RWPE2 (cell line): Measurements from ENCODE around the gene FAM162B.
"Not testable (repeated sequence)": the region's sequence is repeated elsewhere in the genome, so short reads cannot be mapped to it uniquely, and the experiment has no call there.

Experiments
- ATAC-seq: fragments of 200-7000 bp; cut with Tn5 transposase; 3 replicates; pipeline ENCODE4 v1.9.1; 2021; ENCODE audit warnings: low read depth
- DNase-seq: peaks from one replicate; pipeline ENCODE4 v3.0.0-alpha.2; 2020; ENCODE audit warnings: low spot score
- H3K27ac ChIP-seq: fragments of 450-650 bp; 2 replicates; pipeline ENCODE4 v1.5.1; 2017; ENCODE audit warnings: mild to moderate bottlenecking; ENCODE audit not compliant: poor library complexity, severe bottlenecking
- H3K27me3 ChIP-seq: fragments of 250-450 bp; sonication (Bioruptor Pico); 2 replicates; pipeline ENCODE4 v1.5.1; 2021; ENCODE audit warnings: mild to moderate bottlenecking, moderate library complexity; ENCODE audit not compliant: insufficient read depth, poor library complexity, severe bottlenecking
- H3K36me3 ChIP-seq: fragments of 250-450 bp; sonication (Bioruptor Pico); 2 replicates; pipeline ENCODE4 v1.5.1; 2020; ENCODE audit warnings: low read depth, mild to moderate bottlenecking, moderate library complexity
- H3K4me1 ChIP-seq: fragments of 250-450 bp; sonication (Bioruptor Pico); 2 replicates; pipeline ENCODE4 v1.5.1; 2021; ENCODE audit warnings: mild to moderate bottlenecking, moderate library complexity; ENCODE audit not compliant: insufficient read depth, poor library complexity, severe bottlenecking
- H3K4me3 ChIP-seq: fragments of 250-450 bp; sonication (Bioruptor Pico); 2 replicates; pipeline ENCODE4 v1.5.1; 2021; ENCODE audit warnings: mild to moderate bottlenecking, moderate library complexity; ENCODE audit not compliant: severe bottlenecking
- H3K9me3 ChIP-seq: fragments of 250-450 bp; sonication (Bioruptor Pico); 2 replicates; pipeline ENCODE4 v1.5.1; 2021; ENCODE audit warnings: mild to moderate bottlenecking, moderate library complexity; ENCODE audit not compliant: severe bottlenecking
- CTCF ChIP-seq: fragments of 450-650 bp; IDR thresholded peaks from one replicate; pipeline ENCODE4 v1.5.1; 2017; ENCODE audit warnings: mild to moderate bottlenecking, moderate library complexity; ENCODE audit not compliant: poor library complexity, severe bottlenecking

FAM162B gene

GRCh38 chr6:116705917-116706316 lies 59.6 kb downstream of the FAM162B start:
- no peak for ATAC-seq
- no peak for DNase-seq
- TF ChIP-seq CTCF, result no peak
- H3K36me3 ChIP-seq, result peaks cover 35% of the 10 kb centered on the region
- H3K27me3 ChIP-seq, result no peaks in the 10 kb centered on the region
- no peak overlapping the region for H3K4me3 ChIP-seq
- no peak overlapping the region for H3K27ac ChIP-seq
- H3K4me1 ChIP-seq, result no peaks in the 10 kb centered on the region
- H3K9me3 ChIP-seq, result no peaks in the 10 kb centered on the region

- not testable (repeated sequence) for H3K4me3 ChIP-seq, ATAC-seq, H3K4me1 ChIP-seq, H3K27me3 ChIP-seq, H3K9me3 ChIP-seq, DNase-seq, H3K27ac ChIP-seq
- H3K36me3 ChIP-seq, result peaks cover 46% of the 10 kb centered on the region
Measured at GRCh38 chr6:116703888-116704287, 61.6 kb downstream of the FAM162B start.
